HL-60 (cell line): ENCODE results near the gene CDH22.

Source experiments
- CTCF ChIP-seq: IDR thresholded peaks from one replicate; pipeline ENCODE4 v1.5.1; 2011; ENCODE audit warnings: low read length, control low read depth, inconsistent platforms; ENCODE audit not compliant: insufficient read depth
- GABPA ChIP-seq: IDR thresholded peaks from 2 replicates; pipeline ENCODE4 v1.6.1; 2012; ENCODE audit warnings: low read depth
- POLR2AphosphoS5 ChIP-seq: IDR thresholded peaks from 2 replicates; pipeline ENCODE4 v1.6.1; 2012; ENCODE audit warnings: low read depth
- REST ChIP-seq: IDR thresholded peaks from 2 replicates; pipeline ENCODE4 v1.6.1; 2012; ENCODE audit warnings: low read depth; ENCODE audit not compliant: insufficient replicate concordance
- SPI1 ChIP-seq: IDR thresholded peaks from 2 replicates; pipeline ENCODE4 v1.6.1; 2012; ENCODE audit warnings: low read depth, mild to moderate bottlenecking, borderline replicate concordance

GRCh38 chr20:46157625-46158024 is 150.7 kb downstream of the CDH22 start:
- TF ChIP-seq POLR2AphosphoS5 (no peak), CTCF (no peak), SPI1 (no peak), REST (no peak), GABPA (no peak)
